Measurements from ENCODE around the gene UNCX. TPM values are rescaled to one million over a fixed set of nuclear protein-coding genes. Genes with fewer than 3 reads are reported as not detected.
A peak's percentile ranks its signal among the peaks of the same experiment; 100 is the strongest.

The UNCX gene
- total RNA-seq, 2 donors from 2014 or later: 0.13 TPM; not detected in 1

DNA sequence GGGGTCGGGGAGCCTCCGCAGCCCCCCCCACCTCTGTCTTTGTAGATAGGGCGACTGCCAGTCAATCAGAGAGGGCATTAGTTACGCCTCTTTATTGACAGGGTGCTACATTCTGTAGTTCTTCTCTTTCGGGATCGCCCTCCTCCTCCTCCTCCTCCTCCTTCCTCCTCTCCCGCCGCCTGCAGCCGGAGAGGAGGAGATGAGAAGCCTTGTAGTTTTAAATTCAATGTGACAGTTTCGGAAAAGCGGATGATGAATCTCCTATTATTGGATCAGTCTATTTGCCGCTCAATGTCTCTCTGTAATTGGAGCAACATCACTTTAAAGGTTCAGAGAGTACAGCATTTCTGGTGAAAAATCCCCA is 587 bp upstream of the UNCX start:
- no peak for DNase-seq
- H3K9me3 Mint-ChIP-seq: no peaks in the 10 kb centered on the region
- Histone ChIP-seq H3K36me3 (ENCODE audit: control insufficient read depth, insufficient read depth, low read length) (no peaks in the 10 kb centered on the region), H3K27me3 (ENCODE audit: control insufficient read depth, insufficient read depth, low read length, poor library complexity, severe bottlenecking) (peaks cover 90% of the 10 kb centered on the region), H3K4me1 (ENCODE audit: control insufficient read depth, insufficient read depth, low read length) (peaks cover under 1% of the 10 kb centered on the region), H3K9me3 (ENCODE audit: control insufficient read depth, low read length) (no peaks in the 10 kb centered on the region), H3K27ac (ENCODE audit: low read depth, low read length) (no peak overlapping the region), H3K9ac (ENCODE audit: extremely low read depth, low read length, poor library complexity, severe bottlenecking) (no peak overlapping the region), H3K4me3 (ENCODE audit: low read length) (no peak overlapping the region)
- no peak overlapping the region for H3K27ac Mint-ChIP-seq
- H3K4me3 Mint-ChIP-seq: no peak overlapping the region
- TF ChIP-seq, protein P1, sequence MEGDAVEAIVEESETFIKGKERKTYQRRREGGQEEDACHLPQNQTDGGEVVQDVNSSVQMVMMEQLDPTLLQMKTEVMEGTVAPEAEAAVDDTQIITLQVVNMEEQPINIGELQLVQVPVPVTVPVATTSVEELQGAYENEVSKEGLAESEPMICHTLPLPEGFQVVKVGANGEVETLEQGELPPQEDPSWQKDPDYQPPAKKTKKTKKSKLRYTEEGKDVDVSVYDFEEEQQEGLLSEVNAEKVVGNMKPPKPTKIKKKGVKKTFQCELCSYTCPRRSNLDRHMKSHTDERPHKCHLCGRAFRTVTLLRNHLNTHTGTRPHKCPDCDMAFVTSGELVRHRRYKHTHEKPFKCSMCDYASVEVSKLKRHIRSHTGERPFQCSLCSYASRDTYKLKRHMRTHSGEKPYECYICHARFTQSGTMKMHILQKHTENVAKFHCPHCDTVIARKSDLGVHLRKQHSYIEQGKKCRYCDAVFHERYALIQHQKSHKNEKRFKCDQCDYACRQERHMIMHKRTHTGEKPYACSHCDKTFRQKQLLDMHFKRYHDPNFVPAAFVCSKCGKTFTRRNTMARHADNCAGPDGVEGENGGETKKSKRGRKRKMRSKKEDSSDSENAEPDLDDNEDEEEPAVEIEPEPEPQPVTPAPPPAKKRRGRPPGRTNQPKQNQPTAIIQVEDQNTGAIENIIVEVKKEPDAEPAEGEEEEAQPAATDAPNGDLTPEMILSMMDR (conservative IDR thresholded peaks at IDR 0.05): no peak
- H3K36me3 Mint-ChIP-seq (ENCODE audit: low read depth): no peaks in the 10 kb centered on the region
- H3K4me1 Mint-ChIP-seq: peaks cover 22% of the 10 kb centered on the region
- H3K27me3 Mint-ChIP-seq (ENCODE audit: insufficient read depth): peaks cover 79% of the 10 kb centered on the region
- whole genome bisulfite sequencing, 2 experiments (ENCODE audit: insufficient coverage in 1 of 2, insufficient read length in 1 of 2): 0 to 1% methylated on average over 3 to 8 of the region's 12 CpGs

DNA sequence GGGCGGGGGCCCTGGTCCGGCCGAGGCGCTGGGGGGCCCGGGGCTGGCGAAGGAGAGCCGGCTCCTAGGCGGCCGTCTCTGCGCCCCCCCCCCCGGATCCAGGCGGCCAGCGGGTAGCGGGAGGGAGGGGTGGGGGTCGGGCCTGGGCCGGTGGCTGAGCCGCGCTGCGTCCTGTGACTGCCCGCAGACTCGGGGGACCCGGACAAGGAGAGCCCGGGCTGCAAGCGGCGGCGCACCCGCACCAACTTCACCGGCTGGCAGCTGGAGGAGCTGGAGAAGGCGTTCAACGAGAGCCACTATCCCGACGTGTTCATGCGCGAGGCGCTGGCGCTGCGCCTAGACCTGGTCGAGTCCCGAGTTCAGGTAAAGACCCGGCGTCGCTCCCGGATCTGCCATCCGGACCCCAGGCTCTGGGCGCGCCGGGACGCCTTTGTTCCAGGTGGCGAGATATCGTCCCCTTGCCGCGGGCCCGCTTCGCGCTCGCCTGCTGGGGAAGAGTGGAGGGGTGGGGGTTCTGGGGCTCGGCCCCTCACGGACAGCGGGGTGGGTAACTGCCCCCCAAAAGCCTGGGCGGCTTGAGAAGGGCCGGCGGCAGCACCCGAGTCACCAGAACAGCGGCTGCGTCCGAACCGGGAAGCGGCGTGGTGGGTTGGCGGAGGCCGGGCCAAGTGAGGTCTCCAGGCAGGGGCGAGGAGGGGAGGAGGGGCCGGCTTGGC is 819 bp downstream of the UNCX start:
- no peak overlapping the region for H3K27ac ChIP-seq (ENCODE audit: low read depth, low read length)
- H3K4me1 ChIP-seq (ENCODE audit: control insufficient read depth, insufficient read depth, low read length): no peaks in the 10 kb centered on the region
- H3K36me3 Mint-ChIP-seq (ENCODE audit: low read depth): no peaks in the 10 kb centered on the region
- H3K4me3 Mint-ChIP-seq: peak overlapping the region; percentile 15
- no peak overlapping the region for H3K9ac ChIP-seq (ENCODE audit: extremely low read depth, low read length, poor library complexity, severe bottlenecking)
- H3K4me1 Mint-ChIP-seq: peaks cover 15% of the 10 kb centered on the region
- H3K27ac Mint-ChIP-seq: no peak overlapping the region
- peaks cover 90% of the 10 kb centered on the region for H3K27me3 ChIP-seq (ENCODE audit: control insufficient read depth, insufficient read depth, low read length, poor library complexity, severe bottlenecking)
- TF ChIP-seq, protein P1 (conservative IDR thresholded peaks at IDR 0.05): no peak
- peak; percentile 82 for DNase-seq
- H3K27me3 Mint-ChIP-seq (ENCODE audit: insufficient read depth): peaks cover 77% of the 10 kb centered on the region
- H3K9me3 ChIP-seq (ENCODE audit: control insufficient read depth, low read length): no peaks in the 10 kb centered on the region
- H3K36me3 ChIP-seq (ENCODE audit: control insufficient read depth, insufficient read depth, low read length): no peaks in the 10 kb centered on the region
- 1 to 5% methylated on average over 11 to 63 of the region's 73 CpGs for WGBS, 2 experiments (ENCODE audit: insufficient coverage in 1 of 2, insufficient read length in 1 of 2)
- H3K4me3 ChIP-seq (ENCODE audit: low read length): no peak overlapping the region
- H3K9me3 Mint-ChIP-seq: no peaks in the 10 kb centered on the region

DNA sequence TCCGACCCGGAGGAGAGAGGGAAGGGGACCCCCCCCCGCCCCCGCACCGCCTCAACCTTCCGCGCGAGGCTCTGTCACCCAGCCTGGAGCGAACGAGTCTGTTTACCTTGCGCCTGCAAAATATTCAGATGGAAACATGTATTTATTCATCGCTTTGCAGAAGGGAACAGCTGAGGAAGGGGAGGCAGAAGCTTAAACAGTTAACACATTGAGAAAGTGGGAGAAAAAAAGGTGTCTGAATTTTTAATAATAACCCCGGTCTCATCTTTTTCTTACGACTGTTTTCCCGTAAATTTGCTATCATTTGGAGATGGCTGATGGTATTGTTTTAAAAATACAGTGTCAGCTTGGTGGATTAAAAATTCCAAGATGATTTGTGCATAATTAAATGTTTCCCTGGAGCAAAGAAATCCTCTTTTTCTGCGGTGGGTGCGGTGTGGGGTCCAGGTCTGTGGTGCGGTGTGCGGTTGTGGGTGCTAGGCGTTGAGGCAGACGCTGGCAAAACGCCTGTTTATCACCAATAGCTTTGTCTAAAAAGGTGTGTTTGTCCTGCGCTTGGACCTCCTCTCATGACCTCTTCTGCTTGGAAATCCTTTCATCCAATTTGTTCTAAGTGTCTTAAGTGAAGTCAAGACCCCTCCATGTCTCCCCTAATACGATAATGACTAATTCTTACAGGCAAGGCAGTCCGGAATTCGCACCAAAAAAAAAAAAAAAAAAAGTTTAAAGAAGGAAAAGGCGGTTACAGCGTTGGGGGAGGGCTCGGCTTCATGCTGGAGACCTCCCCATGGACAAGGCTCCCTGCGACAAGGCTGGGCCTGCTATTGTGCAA is 1.6 kb downstream of the UNCX start:
- Mint-ChIP-seq H3K36me3 (ENCODE audit: low read depth) (no peaks in the 10 kb centered on the region), H3K9me3 (no peaks in the 10 kb centered on the region), H3K4me3 (peak overlapping the region; percentile 15), H3K27me3 (ENCODE audit: insufficient read depth) (peaks cover 77% of the 10 kb centered on the region), H3K27ac (no peak overlapping the region), H3K4me1 (peaks cover 15% of the 10 kb centered on the region)
- Histone ChIP-seq H3K4me3 (ENCODE audit: low read length) (no peak overlapping the region), H3K36me3 (ENCODE audit: control insufficient read depth, insufficient read depth, low read length) (no peaks in the 10 kb centered on the region), H3K9me3 (ENCODE audit: control insufficient read depth, low read length) (no peaks in the 10 kb centered on the region), H3K9ac (ENCODE audit: extremely low read depth, low read length, poor library complexity, severe bottlenecking) (no peak overlapping the region), H3K27me3 (ENCODE audit: control insufficient read depth, insufficient read depth, low read length, poor library complexity, severe bottlenecking) (peaks cover 90% of the 10 kb centered on the region), H3K27ac (ENCODE audit: low read depth, low read length) (no peak overlapping the region), H3K4me1 (ENCODE audit: control insufficient read depth, insufficient read depth, low read length) (no peaks in the 10 kb centered on the region)
- WGBS, 2 experiments (ENCODE audit: insufficient coverage in 1 of 2, insufficient read length in 1 of 2): 2 to 3% methylated on average over 15 to 29 of the region's 30 CpGs
- TF ChIP-seq, protein P1 (conservative IDR thresholded peaks at IDR 0.05): no peak
- peak; percentile 52 for DNase-seq
